Lung (tissue), 12 donors: ENCODE measurements around the gene KCTD17. TPM values are rescaled to one million over a fixed set of nuclear protein-coding genes. Genes with fewer than 3 reads are reported as not detected.

Experiments
- ATAC-seq: fragments of 200-7000 bp; cut with Tn5 transposase; one replicate; pipeline ENCODE4 v1.9.1; 2020; ENCODE audit warnings: moderate number of reproducible peaks; ENCODE audit not compliant: insufficient read depth, low FRiP score
- DNase-seq, 3 donors: peaks; one replicate each; pipeline ENCODE4 v3.0.0-alpha.2; 2013 to 2017
- H3K27ac ChIP-seq, 2 donors: one replicate each; pipeline ENCODE4 v1.5.1; 2013; ENCODE audit warnings: mild to moderate bottlenecking in 2 of 2, moderate library complexity in 2 of 2, control low read depth in 1 of 2, inconsistent platforms in 1 of 2, low read depth in 1 of 2, low read length in 1 of 2
- H3K27me3 ChIP-seq, 3 donors: one replicate each; pipeline ENCODE4 v1.5.1; 2013; ENCODE audit warnings: low read length in 2 of 3; ENCODE audit not compliant: control insufficient read depth in 3 of 3, insufficient read depth in 3 of 3
- H3K36me3 ChIP-seq, 4 donors: one replicate each; pipeline ENCODE4 v1.5.1; 2013; ENCODE audit warnings: low read length in 4 of 4, mild to moderate bottlenecking in 1 of 4, moderate library complexity in 1 of 4; ENCODE audit not compliant: control insufficient read depth in 4 of 4, insufficient read depth in 4 of 4
- H3K4me1 ChIP-seq, 5 donors: one replicate each; pipeline ENCODE4 v1.5.1; 2013; ENCODE audit warnings: low read length in 5 of 5, mild to moderate bottlenecking in 2 of 5, moderate library complexity in 1 of 5; ENCODE audit not compliant: control insufficient read depth in 5 of 5, insufficient read depth in 5 of 5
- H3K4me3 ChIP-seq: one replicate; pipeline ENCODE4 v1.5.1; 2013; ENCODE audit warnings: mild to moderate bottlenecking, control low read depth, moderate library complexity
- H3K9ac ChIP-seq, 2 donors: one replicate each; pipeline ENCODE4 v1.5.1; 2013; ENCODE audit warnings: low read length in 2 of 2, control low read depth in 1 of 2; ENCODE audit not compliant: insufficient read depth in 1 of 2
- H3K9me3 ChIP-seq, 4 donors: one replicate each; pipeline ENCODE4 v1.5.1; 2013; ENCODE audit warnings: low read length in 3 of 4, mild to moderate bottlenecking in 1 of 4, moderate library complexity in 1 of 4; ENCODE audit not compliant: control insufficient read depth in 4 of 4, insufficient read depth in 3 of 4
- CTCF ChIP-seq: IDR thresholded peaks from 2 replicates; pipeline ENCODE4 v1.5.1; 2012; ENCODE audit warnings: mild to moderate bottlenecking; ENCODE audit errors: control extremely low read depth, extremely low read depth
- WGBS, 2 donors: extraction: QIAGEN DNeasy Blood & Tissue Kit; methylation state at CpG; one replicate each; pipeline ENCODE4 v1.1.7; 2013; 5-methylcytosine and 5-hydroxymethylcytosine counted together
- polyA plus RNA-seq, 2 donors: library from polyadenylated mRNA; stranded (reverse); fragments of 200-250 nt; gene quantifications; one replicate each; pipeline ENCODE4 v1.2.1, GENCODE V29; 2013
- total RNA-seq, 2 donors: library from RNA; depleted of rRNA in 1 of 2; stranded (reverse); fragments of >200 nt in 1 of 2; gene quantifications; one replicate each; pipeline ENCODE4 v1.2.1, GENCODE V29; 2014 to 2021
- donor health status: control.
- donor health status: control.
- donor health status: Bipolar disorder and iron deficiency.
- donor health status: healthy.
- donor health status: DM: yes; HTN: yes; CAD: no.

Gene KCTD17
- total and polyA plus RNA-seq, 4 donors = 9.7 to 26.0 (median 18.3) TPM

DNA sequence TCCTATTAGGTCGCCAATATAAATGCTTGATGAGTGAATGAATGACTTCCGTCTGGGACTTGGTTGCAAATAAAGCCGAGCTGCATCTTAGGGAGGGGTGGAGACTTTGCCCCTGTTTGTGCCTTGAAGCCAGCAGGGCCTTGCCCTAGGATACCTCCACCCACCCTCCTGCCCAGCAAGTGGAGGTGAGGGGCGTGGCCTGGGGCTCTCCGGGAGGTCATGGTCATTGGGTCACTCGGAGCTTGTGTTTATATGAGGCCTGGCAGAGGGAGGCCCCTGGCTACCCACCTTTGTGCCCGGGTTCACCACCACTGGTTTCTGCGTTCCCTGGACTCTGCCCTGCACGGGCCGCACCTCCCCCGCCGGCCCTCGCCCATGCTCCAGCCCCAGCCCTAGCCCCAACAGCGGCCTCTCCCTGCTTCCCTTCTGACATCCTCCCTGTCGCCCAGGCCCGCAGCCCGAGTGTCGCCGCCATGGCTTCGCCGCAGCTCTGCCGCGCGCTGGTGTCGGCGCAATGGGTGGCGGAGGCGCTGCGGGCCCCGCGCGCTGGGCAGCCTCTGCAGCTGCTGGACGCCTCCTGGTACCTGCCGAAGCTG lies 27.7 kb upstream of the KCTD17 start:
- WGBS, 2 donors = 95 to 97% methylated on average over 33 to 34 of the region's 34 CpGs
- Histone ChIP-seq H3K4me3 (no peak overlapping the region), H3K27me3 (no peaks in the 10 kb centered on the region), H3K9me3 (no peaks in the 10 kb centered on the region), H3K27ac (no peak overlapping the region), H3K9ac (no peak overlapping the region), H3K36me3 (peaks cover 0 to 29% (median 20%) of the 10 kb centered on the region in 4 donors), H3K4me1 (peaks cover 0 to 15% (median 7%) of the 10 kb centered on the region in 5 donors)
- no peak for TF ChIP-seq CTCF
- no peak for ATAC-seq
- no peak for DNase-seq

DNA sequence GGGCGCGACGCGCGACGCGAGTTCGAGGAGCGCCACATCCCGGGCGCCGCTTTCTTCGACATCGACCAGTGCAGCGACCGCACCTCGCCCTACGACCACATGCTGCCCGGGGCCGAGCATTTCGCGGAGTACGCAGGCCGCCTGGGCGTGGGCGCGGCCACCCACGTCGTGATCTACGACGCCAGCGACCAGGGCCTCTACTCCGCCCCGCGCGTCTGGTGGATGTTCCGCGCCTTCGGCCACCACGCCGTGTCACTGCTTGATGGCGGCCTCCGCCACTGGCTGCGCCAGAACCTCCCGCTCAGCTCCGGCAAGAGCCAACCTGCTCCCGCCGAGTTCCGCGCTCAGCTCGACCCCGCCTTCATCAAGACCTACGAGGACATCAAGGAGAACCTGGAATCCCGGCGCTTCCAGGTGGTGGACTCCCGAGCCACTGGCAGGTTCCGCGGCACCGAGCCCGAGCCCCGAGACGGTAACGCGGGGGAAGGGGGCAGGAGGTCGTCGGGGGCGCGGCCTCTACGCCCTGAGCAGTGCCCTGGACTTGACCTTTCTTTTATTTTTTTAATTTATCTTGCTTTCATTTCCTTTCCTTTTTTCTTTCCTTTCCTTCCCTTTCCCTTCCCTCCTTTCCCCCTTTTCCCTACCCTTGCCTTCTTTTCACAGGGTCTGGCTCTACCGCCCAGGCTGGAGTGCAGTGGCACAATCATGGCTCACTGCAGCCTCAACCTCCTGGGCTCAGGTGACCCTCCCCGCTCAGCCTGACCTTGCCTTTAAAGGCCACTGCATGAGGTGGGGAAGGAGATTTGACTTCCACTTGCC lies 27.0 kb upstream of the KCTD17 start:
- H3K9ac ChIP-seq = no peak overlapping the region
- no peaks in the 10 kb centered on the region for H3K27me3 ChIP-seq
- no peak for TF ChIP-seq CTCF
- peaks cover 0 to 15% (median 7%) of the 10 kb centered on the region in 5 donors for H3K4me1 ChIP-seq
- H3K27ac ChIP-seq = peak overlapping the region in 1 of 2 donors; percentile 11
- ATAC-seq (no peak), DNase-seq (no peak)
- H3K36me3 ChIP-seq = peaks cover 0 to 34% (median 22%) of the 10 kb centered on the region in 4 donors
- 95 to 96% methylated on average over 67 to 71 of the region's 71 CpGs for WGBS, 2 donors
- H3K4me3 ChIP-seq = no peak overlapping the region
- H3K9me3 ChIP-seq = no peaks in the 10 kb centered on the region

DNA sequence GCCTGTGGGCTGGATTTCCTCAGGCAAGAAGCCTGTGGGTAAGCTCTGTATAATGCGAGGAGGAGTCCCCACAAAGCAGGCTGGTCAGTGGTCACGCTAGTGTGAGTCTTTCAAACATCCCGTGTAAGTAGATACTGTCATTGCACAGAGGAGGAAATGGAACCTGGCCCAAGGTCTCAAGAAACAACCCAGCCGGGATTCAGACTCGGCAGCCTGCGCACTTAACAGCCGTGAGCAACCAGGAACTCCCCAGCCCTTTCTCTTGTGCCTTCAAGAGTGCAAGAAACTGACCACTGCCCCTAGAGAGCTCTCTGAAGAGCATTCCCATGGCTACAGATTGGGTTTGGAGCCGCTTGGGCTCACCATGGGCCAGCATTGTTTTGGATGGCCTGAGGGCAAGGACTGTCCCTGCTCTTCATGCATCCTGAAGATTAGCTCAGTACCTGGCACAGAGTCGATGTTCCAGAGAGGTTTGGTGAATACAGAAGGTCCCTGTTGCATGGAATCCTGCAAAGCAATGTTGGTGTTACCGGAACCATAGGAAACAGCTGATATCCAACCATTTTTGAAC lies 26.0 kb upstream of the KCTD17 start:
- TF ChIP-seq CTCF = no peak
- DNase-seq (no peak), ATAC-seq (no peak)
- Histone ChIP-seq H3K9ac (no peak overlapping the region), H3K4me1 (peaks cover 0 to 12% (median 4%) of the 10 kb centered on the region in 5 donors), H3K36me3 (peaks cover 0 to 41% (median 24%) of the 10 kb centered on the region in 4 donors), H3K27me3 (no peaks in the 10 kb centered on the region), H3K9me3 (no peaks in the 10 kb centered on the region), H3K27ac (peak overlapping the region in 1 of 2 donors; percentile 14), H3K4me3 (no peak overlapping the region)
- WGBS, 2 donors = 69 to 91% methylated on average over 10 of the region's 10 CpGs
